ENCODE data around the gene NCLN.
"Not testable (repeated sequence)": the region's sequence is repeated elsewhere in the genome, so short reads cannot be mapped to it uniquely, and the experiment has no call there.

NCLN gene

GRCh38 chr19:3196933-3197205 lies 11.1 kb downstream of the NCLN start:
- no peak for DNase-seq (ENCODE audit: extremely low read depth in 1 of 2, low read depth in 1 of 2)

- DNase-seq (ENCODE audit: extremely low read depth in 1 of 2, low read depth in 1 of 2) = no peak
Observed at GRCh38 chr19:3198901-3199700, 13.4 kb downstream of the NCLN start.

- DNase-seq (ENCODE audit: extremely low read depth in 1 of 2, low read depth in 1 of 2) = no peak
Observed at GRCh38 chr19:3201072-3201700, 15.5 kb downstream of the NCLN start.

GRCh38 chr19:3201911-3202310 lies 16.2 kb downstream of the NCLN start:
- no peak for DNase-seq (ENCODE audit: extremely low read depth in 1 of 2, low read depth in 1 of 2)

GRCh38 chr19:3202346-3202745 lies 16.6 kb downstream of the NCLN start:
- DNase-seq (ENCODE audit: extremely low read depth in 1 of 2, low read depth in 1 of 2) = no peak

GRCh38 chr19:3202895-3203294 lies 17.2 kb downstream of the NCLN start:
- DNase-seq (ENCODE audit: extremely low read depth in 1 of 2, low read depth in 1 of 2) = not testable (repeated sequence)

- DNase-seq (ENCODE audit: extremely low read depth in 1 of 2, low read depth in 1 of 2) = no peak
Observed at GRCh38 chr19:3203805-3204645, 18.3 kb downstream of the NCLN start.

GRCh38 chr19:3204646-3205275 lies 19.0 kb downstream of the NCLN start:
- DNase-seq (ENCODE audit: extremely low read depth in 1 of 2, low read depth in 1 of 2) = no peak

GRCh38 chr19:3206216-3206953 lies 20.7 kb downstream of the NCLN start:
- no peak for DNase-seq (ENCODE audit: extremely low read depth in 1 of 2, low read depth in 1 of 2)

GRCh38 chr19:3207461-3208242 lies 21.9 kb downstream of the NCLN start:
- no peak for DNase-seq (ENCODE audit: extremely low read depth in 1 of 2, low read depth in 1 of 2)

GRCh38 chr19:3208317-3209207 lies 22.8 kb downstream of the NCLN start:
- DNase-seq (ENCODE audit: extremely low read depth in 1 of 2, low read depth in 1 of 2) = no peak

GRCh38 chr19:3210347-3211017 lies 24.8 kb downstream of the NCLN start:
- peak; percentile 9 to 56 for DNase-seq (ENCODE audit: extremely low read depth in 1 of 2, low read depth in 1 of 2)

- DNase-seq (ENCODE audit: extremely low read depth in 1 of 2, low read depth in 1 of 2) = no peak
Observed at GRCh38 chr19:3211191-3211590, 25.5 kb downstream of the NCLN start.

GRCh38 chr19:3213159-3213558 lies 27.4 kb downstream of the NCLN start:
- DNase-seq (ENCODE audit: extremely low read depth in 1 of 2, low read depth in 1 of 2) = no peak

- DNase-seq (ENCODE audit: extremely low read depth in 1 of 2, low read depth in 1 of 2) = no peak
Observed at GRCh38 chr19:3216874-3217273, 31.1 kb downstream of the NCLN start.

GRCh38 chr19:3220576-3220975 lies 34.8 kb downstream of the NCLN start:
- DNase-seq (ENCODE audit: extremely low read depth in 1 of 2, low read depth in 1 of 2) = no peak

GRCh38 chr19:3221576-3221975 lies 35.8 kb downstream of the NCLN start:
- DNase-seq (ENCODE audit: extremely low read depth in 1 of 2, low read depth in 1 of 2) = not testable (repeated sequence)

GRCh38 chr19:3222709-3223108 lies 37.0 kb downstream of the NCLN start:
- DNase-seq (ENCODE audit: extremely low read depth in 1 of 2, low read depth in 1 of 2) = no peak
